ENCODE data around the gene EXOC3. TPM values are rescaled to one million over a fixed set of nuclear protein-coding genes. Genes with fewer than 3 reads are reported as not detected.

EXOC3 gene
- total and polyA plus RNA-seq, 2 of the 4 experiments (the other 2 are of a cell fraction) = 35.1 to 47.5 TPM

- Histone ChIP-seq H3K23ac (ENCODE audit: low read depth, low read length) (peak overlapping the region; percentile 82; the same call in 1 of the 2 replicates), H3K14ac (replicated peaks; ENCODE audit: low read depth, low read length) (peak overlapping the region; percentile 96), H2AK5ac (ENCODE audit: low read depth, low read length) (peak overlapping the region; percentile 61), H3K18ac (ENCODE audit: low read depth, low read length) (peak overlapping the region; percentile 89), H3K4me2 (ENCODE audit: low read depth, low read length) (no peak overlapping the region), H3K56ac (ENCODE audit: extremely low read depth, insufficient read depth, low read length) (peak overlapping the region; percentile 66; the same call in 1 of the 2 replicates), H4K5ac (ENCODE audit: low read depth, low read length) (peak overlapping the region; percentile 99), H3K79me1 (ENCODE audit: low read depth in 1 of 2, low read length in 2 of 2) (peaks cover 25 to 66% of the 10 kb centered on the region in 2 experiments), H3K4me3 (ENCODE audit: insufficient read depth, low read depth, low read length) (no peak overlapping the region), H2AK9ac (replicated peaks; ENCODE audit: low read depth, low read length, poor library complexity) (no peak overlapping the region), H2AFZ (replicated peaks; ENCODE audit: low read length, poor library complexity) (no peak overlapping the region), H3K36me3 (ENCODE audit: control insufficient read depth, insufficient read depth, low read length) (peaks cover 22% of the 10 kb centered on the region), H3K9me3 (ENCODE audit: control insufficient read depth, insufficient read depth, low read length) (no peaks in the 10 kb centered on the region), H2BK20ac (ENCODE audit: low read depth, low read length) (peak overlapping the region; percentile 95), H3K27me3 (ENCODE audit: control insufficient read depth, insufficient read depth, low read length) (no peaks in the 10 kb centered on the region), H4K91ac (ENCODE audit: insufficient read depth, low read depth, low read length) (peak overlapping the region; percentile 85), H3K4ac (ENCODE audit: low read depth, low read length) (peak overlapping the region; percentile 97), H2BK120ac (ENCODE audit: low read depth, low read length) (peak overlapping the region; percentile 89), H3K9me1 (ENCODE audit: insufficient read depth, low read length) (peaks cover 22% of the 10 kb centered on the region), H4K20me1 (ENCODE audit: insufficient read depth, low read length) (no peaks in the 10 kb centered on the region; the same call in 1 of the 2 replicates), H2BK15ac (ENCODE audit: low read depth, low read length) (peak overlapping the region; percentile 46; the same call in 1 of the 3 replicates), H2BK5ac (ENCODE audit: low read depth, low read length, poor library complexity, severe bottlenecking) (peak overlapping the region; percentile 81), H3K4me1 (ENCODE audit: control insufficient read depth, insufficient read depth, low read length) (peaks cover 32% of the 10 kb centered on the region), H4K8ac (ENCODE audit: low read depth in 2 of 2, low read length in 2 of 2) (peak overlapping the region; percentile 88 to 91), H3K9ac (ENCODE audit: low read depth, low read length) (peak overlapping the region; percentile 66), H3K27ac (ENCODE audit: insufficient read depth, low read length) (peak overlapping the region; percentile 79)
- intact Hi-C loops (cut with micrococcal nuclease) = loop anchor here (2.0 kb wide), 1 partner anchor 25 kb away; no protein-coding TSS in a partner anchor
- dilution Hi-C loops (cut with HindIII; ENCODE audit: low sequenced_read_pairs, unreplicated experiment) = no loop called here
- BruUV-seq (replicated peaks) = no TSS peak
- DNase-seq (peak; percentile 39), ATAC-seq (ENCODE audit: low read depth) (peak; percentile 40; the same call in 1 of the 2 replicates)
- POLR2A ChIA-PET (ENCODE audit: unreplicated experiment) = no interaction called here
- WGBS, 2 experiments (ENCODE audit: extremely low coverage in 2 of 2, insufficient read length in 1 of 2) = 94% methylated on average over 9 of the region's 10 CpGs; no CpG with 5 or more reads in 1 of the 2 experiments
- CTCF ChIA-PET = no interaction called here
- no peak for TF ChIP-seq ELK1 (IDR thresholded peaks at IDR 0.05; ENCODE audit: borderline replicate concordance, low read depth, low read length)
- no peak for TF ChIP-seq RFX5 (IDR thresholded peaks at IDR 0.05; ENCODE audit: low read depth, low read length)
- no peak for TF ChIP-seq BHLHE40 (IDR thresholded peaks at IDR 0.05; ENCODE audit: low read depth, low read length)
- TF ChIP-seq CHD1 (IDR thresholded peaks at IDR 0.05; ENCODE audit: low read depth, low read length) = no peak
- TF ChIP-seq, protein P1, sequence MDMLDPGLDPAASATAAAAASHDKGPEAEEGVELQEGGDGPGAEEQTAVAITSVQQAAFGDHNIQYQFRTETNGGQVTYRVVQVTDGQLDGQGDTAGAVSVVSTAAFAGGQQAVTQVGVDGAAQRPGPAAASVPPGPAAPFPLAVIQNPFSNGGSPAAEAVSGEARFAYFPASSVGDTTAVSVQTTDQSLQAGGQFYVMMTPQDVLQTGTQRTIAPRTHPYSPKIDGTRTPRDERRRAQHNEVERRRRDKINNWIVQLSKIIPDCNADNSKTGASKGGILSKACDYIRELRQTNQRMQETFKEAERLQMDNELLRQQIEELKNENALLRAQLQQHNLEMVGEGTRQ (IDR thresholded peaks at IDR 0.05; ENCODE audit: low read depth, low read length) = no peak
- TF ChIP-seq MAFK (IDR thresholded peaks at IDR 0.05; ENCODE audit: low read depth, low read length) = no peak
- no peak for TF ChIP-seq MXI1 (IDR thresholded peaks at IDR 0.05; ENCODE audit: borderline replicate concordance, low read depth, low read length)
- TF ChIP-seq SMC3 (IDR thresholded peaks at IDR 0.05; ENCODE audit: low read depth, low read length) = no peak
- no peak for TF ChIP-seq FOS (IDR thresholded peaks at IDR 0.05; ENCODE audit: low read depth, low read length)
- no peak for TF ChIP-seq RCOR1 (IDR thresholded peaks at IDR 0.05; ENCODE audit: insufficient replicate concordance, low read length)
- TF ChIP-seq POLR2A (IDR thresholded peaks at IDR 0.05; ENCODE audit: low read depth, low read length) = no peak
- TF ChIP-seq RAD21 (IDR thresholded peaks at IDR 0.05; ENCODE audit: low read length) = no peak
- TF ChIP-seq MAZ (IDR thresholded peaks at IDR 0.05; ENCODE audit: borderline replicate concordance, low read depth, low read length) = no peak
- TF ChIP-seq CTCF (conservative IDR thresholded peaks at IDR 0.05; ENCODE audit: low read depth, low read length) = no peak
- no peak for TF ChIP-seq CEBPB (IDR thresholded peaks at IDR 0.05; ENCODE audit: low read depth, low read length)
- no peak for TF ChIP-seq NFE2L2 (IDR thresholded peaks at IDR 0.05; ENCODE audit: low read depth, low read length)
- in situ Hi-C loops (cut with MboI; ENCODE audit: low sequenced_read_pairs) = no loop called here
Observed at GRCh38 chr5:393846-394275, 49.1 kb upstream of the EXOC3 start.
